ENCODE data around the gene GJD2.

Gene GJD2

DNA sequence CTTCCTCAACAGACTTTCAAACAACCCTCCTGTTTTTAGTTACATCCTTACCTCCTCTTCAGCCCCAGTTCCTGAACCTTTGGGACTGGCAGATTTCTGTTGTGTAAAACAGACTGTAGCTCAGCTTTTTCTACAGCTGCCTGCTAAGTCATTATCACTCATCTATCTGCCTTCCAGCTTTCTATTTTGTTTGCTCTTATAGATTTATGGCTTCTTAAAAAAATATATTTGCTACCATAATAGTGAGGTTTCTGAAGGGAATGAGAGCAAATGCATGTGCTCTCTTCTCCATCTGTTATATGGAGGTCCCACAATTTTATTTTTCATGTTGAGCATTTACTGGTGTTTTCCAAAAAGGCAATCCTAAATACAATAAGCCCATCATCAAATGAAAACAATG lies 18.2 kb upstream of the GJD2 start:
- no peak for DNase-seq (ENCODE audit: low read depth)

DNA sequence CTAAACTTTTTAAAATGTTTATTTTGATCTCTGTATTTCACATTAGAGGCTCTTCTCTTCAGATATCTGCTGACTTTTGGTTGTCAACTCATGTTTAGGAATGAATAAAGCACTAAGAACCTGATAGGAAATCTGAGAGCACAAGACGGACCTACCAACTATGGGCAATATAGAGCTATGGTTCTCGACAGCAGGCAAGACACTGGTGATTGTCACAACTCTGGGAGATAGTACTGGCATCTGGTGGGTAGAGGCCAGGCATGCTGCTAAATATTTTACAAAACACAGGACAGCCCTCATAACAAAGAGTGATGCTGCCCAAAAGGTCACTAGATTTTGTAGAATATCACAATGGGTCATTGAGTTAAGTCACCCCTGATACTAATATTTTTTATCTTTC lies 17.5 kb upstream of the GJD2 start:
- DNase-seq (ENCODE audit: low read depth) = no peak

DNA sequence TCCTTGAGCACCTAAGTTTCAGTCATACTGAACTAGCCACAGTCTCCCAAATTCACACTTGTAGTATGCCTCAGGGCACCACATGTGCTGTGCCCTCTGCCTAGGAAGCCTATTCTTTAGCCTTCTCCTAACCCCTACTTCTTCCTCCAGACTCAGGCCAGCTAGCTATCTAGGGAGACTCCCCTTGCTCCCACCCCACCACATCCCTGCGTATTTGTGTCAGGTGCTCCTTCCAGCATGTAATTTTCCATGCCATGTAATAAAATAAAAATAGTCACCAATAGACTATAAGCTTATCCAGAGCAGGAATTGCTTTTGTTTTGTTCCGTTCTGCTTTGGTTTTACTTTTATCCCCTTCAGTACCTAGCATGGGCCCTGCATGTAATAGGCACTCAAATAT lies 14.9 kb upstream of the GJD2 start:
- DNase-seq (ENCODE audit: low read depth) = no peak

- no peak for DNase-seq (ENCODE audit: low read depth)
Measured at GRCh38 chr15:34768530-34768929, 13.7 kb upstream of the GJD2 start.

DNA sequence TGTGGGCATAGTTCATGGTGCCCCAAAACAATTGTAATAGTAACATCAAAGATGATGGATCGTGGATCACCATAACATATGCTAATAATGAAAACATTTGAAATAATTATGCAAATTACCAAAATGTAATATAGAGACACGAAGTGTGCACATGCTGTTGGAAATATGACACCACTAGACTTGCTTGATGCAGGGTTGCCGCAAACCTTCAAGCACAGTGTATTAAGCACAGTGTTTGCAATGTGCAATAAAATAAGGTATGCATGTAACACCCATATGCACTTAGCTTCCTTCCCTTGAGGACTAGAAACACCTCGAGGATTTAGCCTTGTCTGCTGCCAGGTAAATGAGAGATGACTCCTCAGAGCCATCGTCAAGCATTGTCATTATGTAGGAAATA lies 10.9 kb upstream of the GJD2 start:
- no peak for DNase-seq (ENCODE audit: low read depth)

DNA sequence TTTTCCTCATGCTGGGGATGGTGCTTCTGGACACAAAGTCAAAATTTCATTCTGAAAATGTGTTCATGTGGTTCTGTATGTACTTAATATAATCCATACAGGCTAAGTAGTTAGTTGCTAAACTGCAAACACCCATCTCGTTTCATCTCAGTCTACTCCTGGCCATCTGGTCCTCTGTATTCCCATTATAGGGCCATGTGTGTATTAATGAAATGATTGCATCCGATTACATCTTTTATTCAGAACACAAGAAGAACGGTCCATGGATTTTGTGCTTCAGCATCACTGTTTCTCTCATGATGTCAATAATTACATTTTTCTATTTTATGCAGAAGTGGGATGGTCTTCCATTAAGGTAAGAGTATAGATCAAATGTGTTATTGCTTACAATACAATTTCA lies 6.1 kb upstream of the GJD2 start:
- no peak for DNase-seq (ENCODE audit: low read depth)

- no peak for DNase-seq (ENCODE audit: low read depth)
Measured at GRCh38 chr15:34759992-34760391, 5.2 kb upstream of the GJD2 start.

GRCh38 chr15:34759347-34759746 lies 4.5 kb upstream of the GJD2 start:
- DNase-seq (ENCODE audit: low read depth) = no peak

DNA sequence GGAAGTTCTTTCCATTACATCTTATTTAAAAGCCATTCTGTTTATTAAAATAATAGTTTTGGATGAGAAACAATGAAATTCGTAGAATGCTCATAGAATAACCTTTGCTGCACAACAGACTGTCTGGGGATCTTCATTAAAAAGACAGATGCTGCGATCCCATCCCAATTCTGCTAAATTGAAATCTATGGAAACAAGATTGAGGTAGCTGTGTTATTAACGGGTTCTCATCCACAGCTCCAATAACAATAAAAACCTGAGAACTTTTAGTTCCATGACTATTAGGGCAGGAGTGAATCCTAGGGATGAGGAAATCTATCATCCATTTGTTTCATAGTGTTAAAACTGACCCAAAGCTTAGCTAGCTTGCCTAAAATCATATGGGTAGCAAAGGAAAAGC lies 2.5 kb upstream of the GJD2 start:
- no peak for DNase-seq (ENCODE audit: low read depth)

- no peak for DNase-seq (ENCODE audit: low read depth)
Measured at GRCh38 chr15:34755419-34755773, 598 bp upstream of the GJD2 start.

DNA sequence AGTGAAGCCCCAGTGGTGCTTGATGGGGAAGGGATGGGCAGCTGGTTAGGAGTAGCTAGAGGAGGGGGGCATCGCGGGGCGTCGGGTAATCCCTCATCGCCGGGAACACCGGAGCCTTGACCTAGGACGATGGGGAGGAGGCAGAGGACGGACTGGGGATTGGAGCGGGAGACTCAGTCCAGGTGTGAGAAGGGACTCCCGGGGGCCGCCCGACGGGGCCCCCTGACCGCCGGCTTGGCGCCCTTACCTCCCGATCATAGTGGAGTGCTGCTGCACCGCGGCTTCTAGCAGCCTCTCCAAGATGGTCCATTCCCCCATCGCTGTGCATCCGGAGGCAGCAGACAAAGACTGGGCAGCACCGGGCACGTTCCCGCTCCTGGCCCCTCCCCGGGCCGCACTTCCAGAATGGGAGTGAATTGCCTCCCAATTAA lies 612 bp downstream of the GJD2 start:
- no peak for DNase-seq (ENCODE audit: low read depth)

- DNase-seq (ENCODE audit: low read depth) = no peak
Measured at GRCh38 chr15:34753236-34753894, 1.4 kb downstream of the GJD2 start.

DNA sequence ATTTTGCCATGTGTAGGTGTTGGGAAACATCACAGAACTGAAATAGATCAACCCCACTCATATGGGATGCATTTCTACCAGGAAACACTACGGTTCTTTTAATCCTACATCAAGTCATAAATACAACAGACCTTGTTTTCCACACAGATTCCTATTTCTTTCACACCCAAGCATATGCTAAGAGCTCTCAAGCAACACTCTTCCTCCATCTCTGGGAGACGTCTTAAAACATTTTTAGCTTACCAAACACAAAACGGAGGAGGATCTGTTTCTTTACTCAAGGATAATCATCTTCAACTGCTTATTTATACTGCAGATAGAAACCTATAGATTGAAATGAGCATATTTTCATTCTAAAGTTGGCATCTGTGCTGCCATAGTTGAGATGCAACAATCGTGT lies 5.1 kb downstream of the GJD2 start:
- no peak for DNase-seq (ENCODE audit: low read depth)

- DNase-seq (ENCODE audit: low read depth) = no peak
Measured at GRCh38 chr15:34739346-34739745, 15.5 kb downstream of the GJD2 start.

- DNase-seq (ENCODE audit: low read depth) = no peak
Measured at GRCh38 chr15:34738002-34738401, 16.8 kb downstream of the GJD2 start.

DNA sequence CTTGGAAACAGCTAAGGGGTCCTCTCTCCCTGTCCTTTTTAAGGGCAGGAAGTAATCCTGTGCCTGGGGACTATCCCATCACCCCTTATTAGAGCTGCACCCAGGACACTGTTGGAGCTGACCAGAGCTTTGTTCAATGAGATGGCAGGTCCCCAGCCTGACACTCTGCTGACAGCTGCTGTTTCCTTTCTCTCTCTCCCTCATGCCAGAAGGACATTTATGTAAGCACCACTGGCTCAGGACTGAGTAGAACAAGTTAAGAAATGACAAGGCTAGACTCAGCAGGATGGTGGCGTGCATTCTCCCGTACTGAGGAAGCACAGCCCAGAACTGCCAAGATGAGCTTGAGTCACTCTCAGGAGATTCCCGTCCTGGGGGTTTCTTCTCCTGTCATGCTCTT lies 17.3 kb downstream of the GJD2 start:
- no peak for DNase-seq (ENCODE audit: low read depth)

GRCh38 chr15:34734303-34734702 lies 20.5 kb downstream of the GJD2 start:
- no peak for DNase-seq (ENCODE audit: low read depth)

- no peak for DNase-seq (ENCODE audit: low read depth)
Measured at GRCh38 chr15:34733621-34734020, 21.2 kb downstream of the GJD2 start.

DNA sequence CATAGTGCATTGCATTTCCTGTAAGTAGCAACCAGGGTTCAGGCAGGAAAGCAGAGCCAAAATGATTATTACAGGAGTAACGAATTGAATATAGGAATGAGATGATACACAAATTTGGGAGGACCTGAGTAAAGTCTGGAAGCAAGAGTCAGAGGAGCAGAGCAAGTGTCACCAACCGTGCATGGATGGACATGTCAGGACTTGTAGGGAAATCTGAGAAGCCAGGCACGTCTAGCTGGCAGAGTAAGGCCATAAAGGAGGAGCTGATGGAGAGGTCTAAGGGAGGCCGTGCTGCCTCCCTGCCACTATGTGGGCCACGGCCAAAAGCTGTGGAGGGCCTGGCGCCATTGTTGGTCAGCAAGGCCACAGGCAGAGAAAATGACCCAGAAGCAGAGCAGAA lies 22.4 kb downstream of the GJD2 start:
- DNase-seq (ENCODE audit: low read depth) = no peak

DNA sequence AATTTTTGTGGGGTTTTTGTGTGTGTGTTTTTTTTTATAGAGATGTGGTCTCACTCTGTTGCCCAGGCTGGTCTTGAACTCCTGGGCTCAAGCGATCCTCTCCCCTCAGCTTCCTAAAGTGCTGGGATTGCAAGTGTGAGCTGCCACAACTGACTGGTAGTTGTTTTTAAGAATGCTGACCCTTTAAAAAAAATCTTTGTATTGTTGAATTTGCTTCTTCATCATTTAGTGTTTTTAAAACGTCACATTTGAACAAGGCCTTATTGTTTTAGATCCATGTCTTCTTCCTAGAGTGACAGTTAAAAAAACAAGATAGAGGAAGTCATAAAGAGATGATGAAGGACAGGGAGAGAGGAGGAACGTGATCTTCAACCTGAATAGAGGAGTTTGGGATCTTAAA lies 24.1 kb downstream of the GJD2 start:
- DNase-seq (ENCODE audit: low read depth) = no peak

- no peak for DNase-seq (ENCODE audit: low read depth)
Measured at GRCh38 chr15:34729886-34730285, 24.9 kb downstream of the GJD2 start.

GRCh38 chr15:34729056-34729455 lies 25.7 kb downstream of the GJD2 start:
- DNase-seq (ENCODE audit: low read depth) = no peak

GRCh38 chr15:34726406-34727100 lies 28.2 kb downstream of the GJD2 start:
- no peak for DNase-seq (ENCODE audit: low read depth)

DNA sequence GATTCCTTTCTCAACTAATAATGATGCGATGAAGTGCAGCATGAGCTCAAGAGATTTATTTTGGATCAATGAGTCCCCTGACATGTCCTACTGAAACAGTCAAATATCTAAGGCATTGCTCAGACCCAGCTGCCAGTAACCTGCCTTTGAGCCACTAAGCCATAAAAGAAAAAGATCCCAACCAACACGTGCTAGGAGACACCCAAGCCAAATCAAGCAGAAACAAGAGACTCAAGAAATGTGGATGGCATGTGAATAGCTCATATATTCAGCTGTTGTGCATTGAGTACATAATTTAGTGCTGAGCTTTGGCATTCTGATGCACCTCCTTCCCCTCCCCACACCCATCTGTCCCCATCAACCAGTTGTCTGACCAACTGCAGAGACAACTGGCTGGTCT lies 29.2 kb downstream of the GJD2 start:
- no peak for DNase-seq (ENCODE audit: low read depth)

All from activated T-helper 9 cell treated with anti-CD3 and anti-CD28 coated beads, Interleukin-2, amount 50 U/mL, for 16 hours (primary cell).